Measurements from ENCODE around the gene CLEC3B.
"Not testable (repeated sequence)": the region's sequence is repeated elsewhere in the genome, so short reads cannot be mapped to it uniquely, and the experiment has no call there.

The CLEC3B gene, protein sequence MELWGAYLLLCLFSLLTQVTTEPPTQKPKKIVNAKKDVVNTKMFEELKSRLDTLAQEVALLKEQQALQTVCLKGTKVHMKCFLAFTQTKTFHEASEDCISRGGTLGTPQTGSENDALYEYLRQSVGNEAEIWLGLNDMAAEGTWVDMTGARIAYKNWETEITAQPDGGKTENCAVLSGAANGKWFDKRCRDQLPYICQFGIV

DNA sequence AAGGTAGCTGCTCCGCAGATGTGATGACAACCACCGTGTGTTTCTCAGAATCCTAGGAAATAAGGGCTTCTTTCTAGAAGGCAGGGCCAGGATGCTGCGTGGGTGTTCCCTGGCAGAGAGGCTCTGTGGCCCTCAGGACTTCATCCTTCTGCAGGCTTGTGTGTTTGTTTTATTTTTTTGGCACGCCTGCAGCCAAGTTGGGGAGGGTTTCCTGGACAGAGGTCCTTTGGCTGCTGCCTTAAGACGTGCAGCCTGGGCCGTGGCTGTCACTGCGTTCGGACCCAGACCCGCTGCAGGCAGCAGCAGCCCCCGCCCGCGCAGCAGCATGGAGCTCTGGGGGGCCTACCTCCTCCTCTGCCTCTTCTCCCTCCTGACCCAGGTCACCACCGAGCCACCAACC lies at the start of gene CLEC3B:
CLEC3B (plus strand) TSS at position 266 of the 400 bp plus-strand sequence; CDS start at position 326, 60 bp downstream.
- no peak for DNase-seq

DNA sequence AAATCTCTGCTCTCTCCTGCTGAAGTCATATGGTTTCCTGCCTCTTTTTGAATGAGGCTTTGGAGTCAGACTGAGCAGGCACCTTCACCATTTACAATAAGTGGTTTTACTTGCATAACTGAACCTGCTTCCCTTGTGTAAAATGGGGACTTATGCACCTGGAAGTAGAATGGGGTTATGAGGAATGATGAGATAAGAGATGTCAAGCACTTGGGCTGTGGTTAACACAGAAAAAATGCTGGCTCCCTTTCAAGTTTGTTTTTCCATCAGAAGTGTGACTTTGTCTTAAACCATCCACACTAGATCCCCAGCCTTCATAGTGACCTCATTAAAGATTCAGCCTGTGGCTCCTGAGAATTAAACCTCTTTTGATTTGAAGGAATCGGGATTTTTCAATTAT lies 44.9 kb upstream of the CLEC3B start:
- DNase-seq = no peak

DNA sequence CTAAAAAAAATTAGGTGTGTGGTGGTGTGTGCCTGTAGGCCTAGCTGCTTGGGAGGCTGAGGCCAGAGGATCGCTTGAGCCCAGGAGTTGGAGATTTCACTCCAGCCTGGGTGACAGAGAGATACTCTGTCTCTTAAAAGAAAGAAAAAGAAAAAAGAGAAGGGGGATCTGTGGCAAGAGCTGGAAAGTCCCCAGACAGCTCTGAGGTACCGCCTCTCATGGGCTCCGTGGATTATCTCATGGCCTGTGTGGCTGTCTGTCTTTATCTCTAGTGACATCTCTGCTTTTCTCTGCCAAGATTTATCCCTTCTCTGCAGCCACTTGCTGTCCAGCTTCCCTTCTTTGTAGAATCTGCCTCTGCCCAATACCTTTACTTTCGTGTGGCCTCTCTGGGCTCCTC lies 44.4 kb upstream of the CLEC3B start:
- no peak for DNase-seq

DNA sequence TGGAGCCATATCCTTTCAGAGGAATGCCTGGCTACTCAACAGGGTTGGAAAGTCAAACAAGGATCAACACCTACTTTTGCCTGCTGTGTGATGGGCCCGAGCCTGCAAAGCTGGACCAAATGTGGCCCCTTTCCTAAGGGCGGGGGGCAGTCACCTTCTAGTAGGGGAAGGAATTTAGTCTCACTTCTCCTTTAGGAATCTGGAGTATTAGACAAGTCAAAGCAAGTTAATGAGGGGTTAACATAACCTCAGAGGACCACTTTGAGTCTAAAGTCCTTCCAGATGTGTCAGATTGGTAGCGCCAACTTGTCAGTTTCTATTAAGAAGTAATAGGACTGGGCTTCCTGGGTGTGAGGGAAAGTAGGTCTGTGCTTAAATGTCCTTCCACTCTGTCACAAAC lies 43.3 kb upstream of the CLEC3B start:
- no peak for DNase-seq

DNA sequence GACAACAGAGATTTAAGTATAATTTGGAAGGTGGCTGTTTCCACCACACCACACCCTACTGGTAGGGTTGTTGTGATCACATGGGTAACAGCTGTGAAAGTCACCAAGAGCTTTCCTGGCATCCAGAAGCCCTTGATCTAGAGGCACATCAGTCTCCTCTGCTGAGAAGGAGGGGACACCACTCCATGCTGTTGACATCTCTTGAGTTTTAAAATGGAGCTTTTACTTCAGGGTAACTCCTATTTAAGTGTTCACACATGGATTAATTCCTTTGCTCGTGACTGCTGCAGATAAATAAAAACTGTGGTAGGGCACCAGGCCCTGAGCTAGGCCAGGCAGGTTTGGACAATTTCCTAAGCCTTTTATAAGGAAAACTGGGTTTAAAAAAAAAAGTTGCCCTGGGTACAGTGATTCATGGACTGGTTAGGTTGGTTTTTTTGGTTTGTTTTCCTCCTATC lies 42.6 kb upstream of the CLEC3B start:
- DNase-seq = no peak

DNA sequence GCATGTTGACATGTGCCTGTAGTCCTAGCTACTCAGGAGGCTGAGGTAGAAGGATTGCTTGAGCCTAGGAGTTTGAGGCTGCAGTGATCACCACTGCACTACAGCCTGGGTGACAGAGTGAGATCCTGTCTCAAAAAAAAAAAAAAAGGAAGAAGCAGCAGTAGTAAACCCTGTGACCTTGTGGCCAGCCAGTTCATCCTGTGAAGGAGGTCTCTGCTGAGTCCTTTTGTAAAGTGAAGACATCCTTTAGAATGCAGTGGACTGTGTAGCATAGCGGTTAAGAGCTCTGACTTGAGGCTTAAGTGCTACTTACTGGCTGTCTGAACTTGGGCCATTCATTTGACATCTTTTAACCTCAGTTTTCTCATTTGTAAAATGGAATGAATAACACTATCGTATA lies 41.8 kb upstream of the CLEC3B start:
- DNase-seq = no peak

DNA sequence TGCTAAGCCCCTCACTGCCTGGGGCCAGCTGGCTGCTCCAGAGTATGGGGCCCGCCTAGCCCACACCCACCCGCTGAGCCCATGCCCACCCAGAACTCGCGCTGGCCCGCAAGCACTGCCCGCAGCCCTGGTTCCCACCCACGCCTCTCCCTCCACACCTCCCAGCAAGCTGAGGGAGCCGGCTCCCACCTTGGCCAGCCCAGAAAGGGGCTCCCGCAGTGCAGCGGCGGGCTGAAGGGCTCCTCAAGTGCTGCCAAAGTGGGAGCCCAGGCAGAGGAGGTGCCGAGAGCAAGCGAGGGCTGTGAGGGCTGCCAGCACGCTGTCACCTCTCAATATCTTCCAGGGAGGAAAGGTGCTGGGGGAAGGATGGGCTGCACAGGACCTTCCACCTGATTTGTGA lies 39.8 kb upstream of the CLEC3B start:
- DNase-seq = not testable (repeated sequence)

DNA sequence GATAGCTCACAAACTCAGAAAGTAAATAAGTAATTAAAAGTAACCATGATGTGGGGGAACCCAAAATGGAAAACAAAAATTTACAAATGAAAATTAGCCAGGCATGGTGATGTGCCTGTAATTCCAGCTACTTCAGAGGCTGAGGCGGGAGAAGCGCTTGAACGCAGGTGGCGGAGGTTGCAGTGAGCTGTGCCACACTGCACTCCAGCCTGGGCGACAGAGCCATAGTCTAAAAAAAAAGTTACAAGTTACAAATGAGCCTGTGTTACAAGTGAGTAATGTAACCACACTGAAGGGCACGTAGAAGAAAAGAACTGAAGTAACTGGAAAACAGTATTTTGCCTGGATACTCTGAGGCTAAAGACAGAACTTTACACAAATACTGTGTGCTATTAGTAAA lies 38.8 kb upstream of the CLEC3B start:
- no peak for DNase-seq

DNA sequence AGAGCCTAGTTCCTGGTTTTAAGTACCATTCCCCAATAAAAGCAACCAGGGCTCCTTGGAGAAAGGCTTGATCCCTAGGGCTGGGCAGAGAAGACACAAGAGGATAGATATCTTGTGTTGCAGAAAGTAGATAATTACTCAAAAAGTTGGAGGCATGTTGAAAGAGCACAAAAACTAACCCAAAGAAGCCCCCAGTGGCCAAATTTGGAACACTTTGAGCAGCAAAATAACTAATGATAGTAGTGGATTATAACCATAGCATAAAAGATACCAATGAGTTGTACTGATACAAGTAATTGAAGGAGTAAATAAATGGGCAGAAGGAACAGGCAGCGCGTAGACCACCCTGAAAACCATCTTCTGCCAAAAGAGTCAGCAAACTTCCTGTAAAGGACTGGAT lies 38.0 kb upstream of the CLEC3B start:
- DNase-seq = no peak

DNA sequence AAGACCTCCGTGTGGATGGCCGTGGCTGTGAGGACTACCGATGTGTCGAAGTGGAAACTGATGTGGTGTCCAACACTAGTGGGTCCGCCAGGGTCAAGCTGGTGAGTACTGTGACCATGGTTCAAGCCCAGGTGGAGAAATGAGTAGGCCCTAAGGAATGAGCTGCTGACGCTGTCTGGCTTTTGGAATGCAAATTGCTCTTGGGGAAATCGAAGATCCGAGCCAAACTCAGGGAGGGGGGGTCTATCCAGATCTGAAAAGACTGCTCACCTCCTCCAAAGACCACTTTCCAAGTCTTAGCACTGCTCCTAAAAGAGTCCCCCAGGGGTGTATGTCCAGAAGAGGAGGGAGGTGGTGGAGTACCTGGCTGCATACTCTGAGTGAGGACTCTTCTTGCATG lies 37.0 kb upstream of the CLEC3B start:
- no peak for DNase-seq

DNA sequence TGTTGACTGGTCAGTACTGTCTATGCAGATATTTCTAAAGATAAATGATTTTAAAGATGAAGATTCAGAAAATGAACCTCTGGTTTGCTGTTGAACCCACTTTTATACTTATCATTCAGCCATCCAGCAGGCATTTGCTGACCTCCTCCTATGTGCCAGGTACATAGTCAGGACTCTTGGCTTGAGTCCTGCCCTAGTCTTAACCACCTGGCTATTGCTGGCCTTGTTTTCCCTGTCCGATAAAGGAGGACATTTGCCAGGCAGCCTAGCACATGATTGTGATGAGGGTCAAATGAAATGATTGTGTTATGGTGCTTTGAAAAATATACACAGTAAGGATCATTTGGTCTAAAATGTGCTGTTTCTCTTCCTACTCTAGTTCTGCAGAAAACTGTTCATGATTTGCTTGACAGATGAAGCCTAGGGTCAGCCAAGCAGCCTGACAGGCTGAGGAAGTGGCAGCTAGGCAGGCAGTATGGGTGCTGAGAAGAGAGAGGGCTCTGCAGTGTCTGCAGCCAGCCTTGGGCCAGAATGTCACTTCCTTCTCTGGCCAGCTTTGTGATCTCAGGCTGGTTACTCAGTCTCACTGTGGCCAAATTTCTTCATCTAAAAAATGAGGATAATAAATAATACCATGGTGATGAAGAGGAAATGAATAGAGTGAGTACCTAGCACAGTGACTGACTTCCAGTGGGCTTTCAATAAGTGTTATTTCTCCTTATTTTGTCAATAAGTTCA lies 36.3 kb upstream of the CLEC3B start:
- DNase-seq = no peak

DNA sequence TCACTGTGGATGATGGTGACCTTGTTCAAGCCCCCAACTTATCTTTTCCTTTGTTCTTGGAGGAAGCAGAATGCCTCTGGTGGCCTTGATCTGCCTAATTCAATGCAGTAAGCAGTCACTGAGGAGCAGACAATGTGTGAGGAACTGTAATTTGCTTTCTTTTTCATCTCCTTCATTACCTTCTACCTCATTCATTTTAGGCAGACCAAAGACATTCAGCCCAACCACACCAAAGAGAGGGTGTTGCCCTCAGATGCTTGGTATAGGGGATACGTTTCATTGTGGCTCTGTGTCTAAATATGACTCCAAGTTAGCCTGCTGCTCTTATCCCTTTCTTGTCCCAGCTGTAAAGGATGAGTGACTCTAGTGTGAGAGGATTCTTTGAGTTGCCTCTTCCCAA lies 34.8 kb upstream of the CLEC3B start:
- no peak for DNase-seq

DNA sequence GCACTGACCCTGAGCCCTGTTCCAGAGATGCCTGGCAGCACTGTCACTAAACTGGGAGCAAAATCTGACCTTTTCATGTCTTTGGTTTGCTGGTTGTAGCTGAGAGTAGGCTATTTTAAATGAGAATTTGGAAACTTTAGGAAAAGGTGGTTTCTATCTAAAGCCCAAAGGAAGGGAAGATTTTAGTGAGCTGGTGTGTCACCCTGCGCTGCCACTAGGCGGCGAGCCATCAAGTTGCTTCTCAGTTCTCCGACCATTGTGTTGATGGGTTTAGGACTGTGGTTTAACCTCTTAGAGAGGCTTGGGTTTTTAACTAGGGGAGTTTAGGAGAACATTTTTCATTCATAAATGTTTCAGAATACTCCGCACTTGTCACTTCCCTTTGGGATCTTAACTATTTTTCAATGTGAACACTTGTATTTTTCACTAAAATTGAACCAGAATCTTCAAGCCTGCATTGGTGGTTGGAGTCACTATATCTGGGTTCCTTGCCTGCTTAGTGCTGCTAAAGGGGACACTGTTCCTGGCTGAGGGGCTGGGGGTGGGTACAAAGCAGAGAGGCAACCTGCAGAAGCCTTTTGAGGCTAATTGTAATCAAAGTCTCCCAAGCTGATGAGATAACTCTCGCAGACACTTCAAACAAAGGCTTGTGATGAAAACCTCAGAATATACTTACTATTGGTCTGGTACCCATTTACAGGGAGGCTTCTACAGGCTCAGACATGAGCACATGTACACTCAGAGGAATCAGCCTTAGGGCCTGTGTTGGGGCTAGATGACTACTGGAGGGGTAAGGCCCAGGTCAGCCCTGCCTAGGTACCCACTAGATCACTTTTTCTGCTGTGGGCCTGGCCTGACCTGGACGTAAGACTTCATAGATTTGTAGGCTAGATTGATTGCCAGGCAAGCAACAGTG lies 33.3 kb upstream of the CLEC3B start:
- peak in 1 of 2 experiments; percentile 17 for DNase-seq

DNA sequence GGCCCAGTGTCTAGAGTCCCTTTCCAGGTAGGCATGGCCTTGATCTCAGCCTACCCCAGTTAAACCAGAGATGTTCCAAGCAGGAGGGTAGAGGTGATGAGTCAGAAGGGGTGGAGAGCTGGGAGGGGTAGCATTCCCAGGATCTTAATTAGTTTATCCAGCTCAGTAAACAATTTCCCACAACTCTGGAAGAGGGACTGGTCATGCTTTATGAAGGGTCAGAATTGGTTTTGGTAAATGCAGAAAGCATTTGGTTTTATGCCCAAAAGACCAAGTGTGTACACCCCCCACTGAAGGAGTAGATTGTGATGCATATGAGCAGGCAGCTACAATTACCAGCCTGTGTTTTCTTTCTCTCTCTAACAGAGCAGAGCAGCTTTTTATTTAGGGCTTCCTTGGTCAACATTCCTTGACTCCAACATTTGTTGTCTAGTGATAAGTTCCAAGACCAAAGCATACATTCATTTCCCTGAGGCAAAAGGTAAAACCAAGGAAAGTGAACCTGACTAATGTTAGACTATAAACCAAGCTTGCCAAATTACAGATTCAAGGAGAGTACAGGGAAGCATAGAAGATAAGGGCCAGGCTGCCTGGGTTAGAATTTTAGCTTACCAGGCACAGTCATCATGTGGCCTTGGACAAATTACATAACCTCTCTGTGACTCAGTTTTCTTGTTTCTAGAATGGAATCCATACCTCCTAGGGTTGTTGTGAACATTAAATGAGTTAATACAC lies 32.5 kb upstream of the CLEC3B start:
- no peak for DNase-seq

DNA sequence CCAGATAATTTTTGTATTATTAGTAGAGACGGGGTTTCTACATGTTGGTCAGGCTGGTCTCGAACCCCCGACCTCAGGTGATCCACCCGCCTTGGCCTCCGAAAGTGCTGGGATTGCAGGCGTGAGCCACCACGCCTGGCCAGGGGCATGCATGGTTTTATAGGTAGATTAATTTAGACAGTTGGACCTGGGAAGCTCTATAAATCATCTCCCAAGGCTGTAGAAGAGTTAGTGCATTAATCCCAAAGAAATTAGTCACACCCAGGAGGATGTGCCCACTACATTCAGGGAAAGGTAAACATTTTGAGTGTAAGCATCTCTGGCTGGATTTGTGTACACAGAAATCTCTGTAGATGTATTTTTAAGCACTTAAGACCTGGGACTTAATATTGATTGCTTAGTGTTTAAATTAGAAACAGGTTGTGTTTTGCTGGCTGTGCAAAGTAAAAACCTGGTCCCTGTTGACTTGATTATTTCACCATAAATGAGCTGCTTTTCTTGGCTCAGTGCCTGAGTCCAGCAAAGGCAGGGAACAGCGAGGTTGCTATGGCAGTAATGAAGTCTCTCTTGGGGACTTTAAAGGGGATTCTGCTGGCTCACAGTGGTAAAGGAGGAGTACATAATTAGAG lies 30.8 kb upstream of the CLEC3B start:
- no peak for DNase-seq

DNA sequence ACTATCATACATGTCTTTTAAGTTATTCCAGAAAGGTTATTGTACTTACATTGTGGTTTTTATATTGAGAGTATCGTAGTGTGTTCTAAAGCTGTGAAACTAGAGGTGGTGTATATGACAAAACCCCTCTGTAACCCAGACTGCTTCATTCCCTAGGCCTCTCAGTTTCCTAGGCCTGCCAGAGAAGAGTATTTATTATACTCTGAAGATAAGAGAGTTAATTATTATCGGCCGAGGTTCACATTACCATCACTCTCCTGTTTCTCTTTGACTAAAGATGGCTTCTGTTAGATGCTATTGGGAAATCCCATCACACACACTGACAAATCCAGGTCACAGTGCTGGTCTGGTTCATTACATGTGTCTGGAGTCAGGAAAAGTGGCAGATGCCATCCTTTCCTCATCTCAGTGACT lies 29.5 kb upstream of the CLEC3B start:
- DNase-seq = no peak

DNA sequence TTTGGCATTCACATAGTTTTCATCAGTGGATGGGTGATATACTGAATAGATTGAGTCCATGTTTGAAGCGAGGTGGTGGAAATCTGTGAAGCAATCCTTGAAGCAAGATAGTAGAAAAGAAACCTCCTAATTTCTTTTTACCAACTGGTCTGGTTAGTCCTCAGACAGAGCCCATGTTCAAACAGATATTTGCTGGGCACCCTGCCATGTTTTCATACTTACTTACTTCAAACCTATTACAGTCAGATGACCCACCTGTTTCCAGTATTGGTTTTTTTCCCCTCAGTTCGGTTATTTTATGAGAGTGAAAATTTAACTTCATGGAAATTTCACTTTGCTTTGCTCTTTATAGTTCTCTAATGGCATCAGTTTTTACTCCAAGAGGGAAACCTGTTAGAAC lies 26.3 kb upstream of the CLEC3B start:
- DNase-seq = no peak

DNA sequence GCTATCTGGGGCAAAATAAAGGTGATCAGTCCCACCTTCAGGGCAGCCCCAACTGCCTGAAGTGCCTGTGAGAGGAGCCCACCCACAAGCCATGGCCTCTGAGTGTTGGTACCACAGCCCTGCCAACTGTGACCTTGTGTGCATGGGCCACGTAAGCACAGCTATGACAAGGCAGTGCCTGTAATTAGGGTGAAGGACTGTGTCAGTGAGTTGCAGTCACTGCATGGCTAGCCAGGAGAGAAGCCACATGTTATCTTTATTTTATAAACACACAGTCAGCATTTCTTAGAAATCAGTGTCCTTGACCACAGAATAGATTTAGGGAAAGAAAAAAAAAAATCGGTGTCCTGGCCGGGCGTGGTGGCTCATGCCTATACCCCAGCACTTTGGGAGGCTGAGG lies 25.3 kb upstream of the CLEC3B start:
- no peak for DNase-seq

DNA sequence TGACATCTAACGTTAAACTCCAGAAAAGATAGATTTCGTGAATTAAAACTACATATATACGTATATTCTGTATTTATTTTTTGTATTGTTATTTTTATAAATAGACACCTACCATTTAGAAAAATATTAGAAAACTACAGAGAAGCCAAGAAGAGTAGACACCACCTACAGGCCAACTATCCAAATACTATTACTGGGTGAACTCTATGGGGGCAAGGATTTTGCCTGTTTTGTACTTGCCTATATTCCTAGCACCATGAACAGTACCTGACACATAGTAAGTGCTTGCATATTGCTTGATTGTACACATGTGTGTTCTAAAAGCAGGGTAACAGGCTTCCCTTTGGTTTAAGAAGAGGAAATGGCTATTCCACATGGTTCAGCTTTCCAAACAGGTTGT lies 24.4 kb upstream of the CLEC3B start:
- DNase-seq = no peak

DNA sequence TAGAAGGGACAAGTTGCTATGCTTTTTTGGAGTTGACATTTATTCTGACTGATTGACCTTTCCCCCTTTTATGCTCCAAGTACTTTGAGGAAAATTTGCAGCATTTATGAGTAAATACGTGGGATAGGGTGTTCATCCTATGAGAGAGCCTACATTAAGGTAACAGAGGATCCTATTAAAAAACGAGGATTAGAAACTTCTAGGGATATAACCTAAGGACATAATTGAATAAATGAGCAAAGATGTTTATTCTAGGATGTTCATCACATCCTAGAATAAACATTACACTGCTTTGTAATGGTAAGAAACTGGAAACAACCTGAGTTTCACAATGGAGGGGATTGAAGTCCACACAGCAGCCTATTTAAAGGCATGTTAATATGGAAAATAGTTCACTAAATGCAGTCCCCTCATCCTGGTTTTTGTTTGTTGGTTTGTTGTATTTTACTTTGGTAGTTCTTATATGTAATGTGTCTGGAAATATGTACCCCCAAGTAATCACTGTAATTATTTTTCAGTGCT lies 23.9 kb upstream of the CLEC3B start:
- DNase-seq = no peak

DNA sequence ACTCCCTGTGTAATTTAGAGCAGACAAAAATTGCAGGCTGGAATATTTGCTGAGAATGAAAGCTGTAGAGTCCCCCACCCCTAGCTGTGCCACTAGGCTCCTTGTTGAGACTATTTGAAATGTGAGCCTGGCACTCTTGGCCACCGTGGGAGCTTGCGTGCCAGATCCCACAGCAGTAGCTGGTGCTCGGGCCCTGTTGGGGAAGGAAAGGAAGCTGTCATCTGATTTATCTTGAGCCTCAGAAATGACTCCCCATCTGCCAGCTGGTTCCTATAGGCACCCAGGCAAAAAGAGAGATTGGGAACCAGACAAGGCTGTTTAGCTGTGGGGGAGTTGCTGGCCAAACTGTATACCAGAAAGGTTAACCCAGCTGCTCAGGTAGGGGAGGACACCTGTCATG lies 23.4 kb upstream of the CLEC3B start:
- DNase-seq = no peak

DNA sequence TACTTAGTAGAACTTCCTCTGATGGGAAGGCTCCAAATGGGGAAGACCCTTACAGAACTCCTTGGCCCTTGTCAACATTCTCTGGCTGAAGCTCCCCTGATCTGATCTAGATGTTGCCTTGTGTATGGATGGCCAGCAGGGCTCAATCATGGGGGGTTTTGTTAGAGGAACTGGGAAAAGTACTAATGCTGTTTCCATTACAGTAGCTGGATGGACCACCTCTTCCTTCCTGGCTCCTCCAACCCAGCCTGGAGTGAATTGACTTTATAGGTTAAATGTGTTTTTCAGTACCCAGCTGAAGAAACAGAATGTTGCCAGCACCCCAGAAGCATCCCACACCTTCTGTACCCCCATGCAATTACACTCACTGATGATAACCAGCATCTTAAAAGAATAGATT lies 22.7 kb upstream of the CLEC3B start:
- DNase-seq = no peak
